Progenitor cell of endocrine pancreas (in vitro differentiated cells): ENCODE results near the gene PIBF1. TPM values are rescaled to one million over a fixed set of nuclear protein-coding genes. Genes with fewer than 3 reads are reported as not detected.
A peak's percentile ranks its signal among the peaks of the same experiment; 100 is the strongest.

Experiments
- DNase-seq: peaks from one replicate; pipeline ENCODE4 v3.0.0; 2021; ENCODE audit warnings: low spot score; ENCODE audit not compliant: unreplicated experiment
- H3K27ac Mint-ChIP-seq: 2 replicates; pipeline ENCODE4 v1.8.0; 2021; ENCODE audit warnings: mild to moderate bottlenecking, moderate library complexity, mixed read lengths
- H3K27me3 Mint-ChIP-seq: 2 replicates; pipeline ENCODE4 v1.8.0; 2021; ENCODE audit warnings: mixed read lengths
- H3K36me3 Mint-ChIP-seq: 2 replicates; pipeline ENCODE4 v1.8.0; 2022; ENCODE audit warnings: mixed read lengths; ENCODE audit not compliant: insufficient read depth
- H3K4me1 Mint-ChIP-seq: 2 replicates; pipeline ENCODE4 v1.8.0; 2021; ENCODE audit warnings: low read depth, mixed read lengths
- H3K4me3 Mint-ChIP-seq: 2 replicates; pipeline ENCODE4 v1.8.0; 2021; ENCODE audit warnings: low read depth, mild to moderate bottlenecking, moderate library complexity, mixed read lengths
- H3K9me3 Mint-ChIP-seq: 2 replicates; pipeline ENCODE4 v1.8.0; 2021; ENCODE audit warnings: low read depth, mixed read lengths
- CTCF ChIP-seq: fragments of 200-600 bp; sonication (generic); IDR thresholded peaks from one replicate; pipeline ENCODE4 v1.5.0; 2021; ENCODE audit warnings: antibody characterized with exemption, mild to moderate bottlenecking; ENCODE audit not compliant: unreplicated experiment
- total RNA-seq: library from RNA; stranded (reverse); gene quantifications from 2 replicates; pipeline ENCODE4 v1.2.1, GENCODE V29; 2021

PIBF1 gene
- total RNA-seq, 1 donor from 2014 or later, result 28.7 TPM

DNA sequence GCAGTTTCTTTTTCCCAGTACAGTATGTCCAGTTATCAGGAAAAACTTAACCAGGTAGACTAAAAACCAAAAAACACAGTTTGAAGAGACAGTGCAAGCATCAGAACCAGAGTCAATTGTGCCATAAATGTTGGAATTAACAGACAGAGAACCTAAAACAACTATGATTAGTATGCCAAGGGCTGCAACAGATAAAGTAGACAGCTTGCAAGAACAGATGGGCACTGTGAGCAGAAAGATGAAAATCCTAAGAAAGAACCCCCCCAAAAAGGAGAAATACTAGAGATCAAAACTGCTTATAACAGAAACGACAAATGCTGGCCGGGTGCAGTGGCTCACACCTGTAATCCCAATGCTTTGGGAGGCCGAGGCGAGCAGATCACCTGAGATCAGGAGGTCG, 229.8 kb downstream of the PIBF1 start:
- Mint-ChIP-seq H3K27me3 (no peaks in the 10 kb centered on the region), H3K9me3 (no peaks in the 10 kb centered on the region), H3K36me3 (peaks cover 20% of the 10 kb centered on the region), H3K4me3 (no peak overlapping the region), H3K27ac (no peak overlapping the region), H3K4me1 (peaks cover 5% of the 10 kb centered on the region)
- TF ChIP-seq CTCF, result no peak
- no peak for DNase-seq

DNA sequence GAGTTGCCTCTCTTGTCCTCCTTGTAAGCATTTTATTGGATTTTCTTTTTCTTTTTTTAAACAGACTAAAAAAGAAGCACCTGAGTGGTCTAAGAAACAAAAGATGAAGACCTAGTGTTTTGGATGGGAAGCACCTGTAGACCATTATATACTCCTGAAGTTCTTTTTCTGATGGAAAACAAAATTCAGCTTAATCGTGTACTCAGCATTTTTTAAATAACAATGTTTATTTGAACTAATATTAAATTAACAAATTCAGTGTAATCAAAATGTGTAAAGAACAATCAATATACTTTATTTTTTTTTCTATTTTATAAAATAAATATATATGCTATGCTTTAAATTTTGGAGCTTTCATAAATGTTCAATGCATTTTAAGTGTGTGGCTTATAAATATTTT, 233.9 kb downstream of the PIBF1 start:
- DNase-seq, result no peak
- Mint-ChIP-seq H3K4me1 (peaks cover 5% of the 10 kb centered on the region), H3K36me3 (peaks cover 28% of the 10 kb centered on the region), H3K27ac (no peak overlapping the region), H3K27me3 (no peaks in the 10 kb centered on the region), H3K4me3 (no peak overlapping the region), H3K9me3 (no peaks in the 10 kb centered on the region)
- TF ChIP-seq CTCF, result no peak

DNA sequence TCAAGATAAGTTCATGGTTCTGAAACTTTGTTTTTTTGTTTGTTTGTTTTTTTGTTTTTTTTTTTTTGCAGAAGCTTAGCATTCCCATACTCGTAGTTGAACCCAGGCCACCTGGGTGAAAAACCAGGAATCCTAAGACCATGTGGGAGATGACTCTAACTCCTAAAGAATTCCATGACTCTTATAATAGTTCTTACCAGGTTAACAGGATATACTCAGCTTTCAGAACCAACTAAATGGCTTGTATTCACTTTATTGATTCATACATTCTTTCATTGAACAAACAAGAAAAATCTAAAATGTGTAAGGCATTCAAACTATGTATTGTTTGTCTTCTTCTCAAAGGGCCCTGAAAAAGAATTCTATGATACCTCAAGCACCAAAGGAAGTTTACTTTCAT, 236.4 kb downstream of the PIBF1 start:
- no peak overlapping the region for H3K4me3 Mint-ChIP-seq
- no peaks in the 10 kb centered on the region for H3K9me3 Mint-ChIP-seq
- no peaks in the 10 kb centered on the region for H3K27me3 Mint-ChIP-seq
- peaks cover 22% of the 10 kb centered on the region for H3K36me3 Mint-ChIP-seq
- H3K4me1 Mint-ChIP-seq, result peaks cover 5% of the 10 kb centered on the region
- DNase-seq, result no peak
- no peak for TF ChIP-seq CTCF
- peak overlapping the region; percentile 45 for H3K27ac Mint-ChIP-seq

DNA sequence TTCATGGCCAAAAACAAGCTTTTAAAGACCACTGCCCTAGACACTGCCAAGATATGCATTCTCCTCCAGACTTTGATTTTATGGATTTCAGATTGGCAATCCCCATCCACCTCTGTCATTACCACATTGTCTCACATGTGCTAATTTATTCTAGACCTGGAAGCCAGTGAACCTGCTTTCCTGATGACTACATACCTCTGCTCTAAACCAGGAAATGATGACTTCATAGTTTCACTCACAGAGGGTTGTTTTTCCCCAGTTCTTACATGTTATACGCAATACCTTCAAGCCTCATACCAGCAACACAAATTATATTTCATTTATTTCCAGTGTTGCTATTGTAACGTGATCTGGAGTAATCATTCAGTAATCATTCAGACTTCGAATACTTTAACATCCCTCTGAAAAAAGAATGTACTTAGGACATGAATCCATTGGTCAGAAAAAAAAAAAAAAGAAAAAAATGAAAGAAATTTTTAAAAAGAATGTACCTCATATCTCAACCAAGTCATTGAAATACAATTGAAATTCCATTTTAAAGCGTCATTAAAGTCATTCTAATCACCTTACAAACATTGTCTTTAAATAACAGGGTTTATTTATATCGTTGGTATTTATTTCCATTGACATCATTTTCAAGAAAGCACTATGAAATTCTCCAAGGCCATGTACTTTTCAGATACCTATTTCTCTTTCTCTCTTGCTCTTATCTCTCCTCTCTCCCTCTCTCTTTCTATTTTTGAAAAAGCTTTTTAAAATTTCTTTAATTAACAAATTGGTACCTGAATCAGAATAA, 243.5 kb downstream of the PIBF1 start:
- H3K36me3 Mint-ChIP-seq, result peaks cover 1% of the 10 kb centered on the region
- H3K4me3 Mint-ChIP-seq, result no peak overlapping the region
- DNase-seq, result no peak
- H3K4me1 Mint-ChIP-seq, result peaks cover 10% of the 10 kb centered on the region
- H3K27me3 Mint-ChIP-seq, result no peaks in the 10 kb centered on the region
- peak overlapping the region; percentile 63 for H3K27ac Mint-ChIP-seq
- no peaks in the 10 kb centered on the region for H3K9me3 Mint-ChIP-seq
- no peak for TF ChIP-seq CTCF

GRCh38 chr13:73034901-73035300, 253.0 kb downstream of the PIBF1 start:
- TF ChIP-seq CTCF, result no peak
- no peaks in the 10 kb centered on the region for H3K9me3 Mint-ChIP-seq
- H3K4me3 Mint-ChIP-seq, result no peak overlapping the region
- no peaks in the 10 kb centered on the region for H3K27me3 Mint-ChIP-seq
- H3K36me3 Mint-ChIP-seq, result no peaks in the 10 kb centered on the region
- peaks cover 12% of the 10 kb centered on the region for H3K4me1 Mint-ChIP-seq
- DNase-seq, result no peak
- peak overlapping the region; percentile 88 for H3K27ac Mint-ChIP-seq
